Adrenal gland (tissue), 12 donors: ENCODE measurements around the gene KCNK17. TPM values are rescaled to one million over a fixed set of nuclear protein-coding genes. Genes with fewer than 3 reads are reported as not detected.
"Not testable (repeated sequence)": the region's sequence is repeated elsewhere in the genome, so short reads cannot be mapped to it uniquely, and the experiment has no call there.

ENCODE experiments used
- DNase-seq, 7 donors: peaks; one replicate each; pipeline ENCODE4 v3.0.0-alpha.2; 2019 to 2020
- H3K27ac ChIP-seq, 5 donors: fragments of 200-600 bp; sonication (generic) in 4 of 5; 1 replicate in 3 of 5; 2 replicates in 2 of 5; pipeline versions ENCODE4 v1.5.1 to v1.8.0; 2016 to 2020; ENCODE audit warnings: mild to moderate bottlenecking in 1 of 5
- H3K27me3 ChIP-seq: fragments of 200-600 bp; 2 replicates; pipeline ENCODE4 v1.8.0; 2021
- H3K36me3 ChIP-seq, 2 donors: fragments of 200-600 bp; replicated peaks in 1 of 2; 1 replicate in 1 of 2; 2 replicates in 1 of 2; pipeline versions ENCODE4 v1.5.1 to v1.8.0; 2018 to 2022
- H3K4me1 ChIP-seq, 2 donors: fragments of 200-600 bp; replicated peaks in 1 of 2; 1 replicate in 1 of 2; 2 replicates in 1 of 2; pipeline versions ENCODE4 v1.5.1 to v1.8.0; 2018 to 2021
- H3K4me3 ChIP-seq, 4 donors: fragments of 200-600 bp; sonication (generic) in 3 of 4; one replicate each; pipeline ENCODE4 v1.5.1; 2016 to 2018
- H3K9me3 ChIP-seq, 3 donors: fragments of 200-600 bp; sonication (generic) in 1 of 3; replicated peaks in 1 of 3; 1 replicate in 2 of 3; 2 replicates in 1 of 3; pipeline versions ENCODE4 v1.5.1 to v1.8.0; 2016 to 2021
- POLR2A ChIP-seq, 2 donors: fragments of 450-650 bp; IDR thresholded peaks; one replicate each; pipeline ENCODE4 v1.6.1; 2017; ENCODE audit warnings: antibody characterized with exemption in 2 of 2, mild to moderate bottlenecking in 2 of 2, moderate library complexity in 1 of 2
- WGBS, 4 donors: extraction: QIAGEN DNeasy Blood & Tissue Kit in 2 of 4; methylation state at CpG; one replicate each; pipeline versions ENCODE4 v1.1.5 to v1.1.7; 2013 to 2017; 5-methylcytosine and 5-hydroxymethylcytosine counted together
- intact Hi-C, 2 donors: fragments of 100-400 bp; cut with DNase I; formaldehyde crosslinking; loops; one replicate each; pipeline versions ENCODE4 v1.14.1 to v1.15.0; 2022 to 2023
- polyA plus RNA-seq, 3 donors: library from polyadenylated mRNA; stranded (reverse); fragments of 200-250 nt in 2 of 3; fragments of 350-450 nt in 1 of 3; fragmentation: Illumina TruSeq in 1 of 3; extraction: RNeasy Lipid Tissue Mini Kit (QIAGEN cat#74804) in 1 of 3; gene quantifications; one replicate each; pipeline ENCODE4 v1.2.3, GENCODE V29; 2013 to 2014
- total RNA-seq, 9 donors: library from RNA; depleted of rRNA in 4 of 9; stranded (reverse); fragments of >200 nt in 4 of 9; fragments of 120-200 nt in 1 of 9; fragmentation: NEBNext Ultra II Directional in 1 of 9; extraction: Animal tissue kit (Norgen Biotek cat#: 25700) in 1 of 9; gene quantifications; one replicate each; pipeline versions ENCODE4 v1.1.0 to v1.2.4, GENCODE V29; 2013 to 2023
- TF ChIP-seq, protein P1 (sequence below), 6 experiments: fragments of 450-650 bp in 4 of 6; fragments of 200-600 bp in 2 of 6; sonication (generic) in 1 of 6; IDR thresholded peaks; 1 replicate in 5 of 6; 2 replicates in 1 of 6; pipeline versions ENCODE4 v1.5.1 to v1.8.0; 2016 to 2021; ENCODE audit warnings: antibody characterized with exemption in 6 of 6, mild to moderate bottlenecking in 2 of 6, moderate library complexity in 1 of 6
- donor health status: healthy with polysubstance abuse.
- donor health status: Bipolar disorder and iron deficiency.
- donor health status: DM: yes; HTN: yes; CAD: no.
- donor health status: DM: no; HTN: no; CAD: no.
- donor health status: DM: no; HTN: no; CAD: no.
- donor health status: DM: yes; HTN: yes; CAD: no.

KCNK17 gene
- total and polyA plus RNA-seq, 12 donors = 0.10 to 0.36 (median 0.14) TPM; not detected in 8

DNA sequence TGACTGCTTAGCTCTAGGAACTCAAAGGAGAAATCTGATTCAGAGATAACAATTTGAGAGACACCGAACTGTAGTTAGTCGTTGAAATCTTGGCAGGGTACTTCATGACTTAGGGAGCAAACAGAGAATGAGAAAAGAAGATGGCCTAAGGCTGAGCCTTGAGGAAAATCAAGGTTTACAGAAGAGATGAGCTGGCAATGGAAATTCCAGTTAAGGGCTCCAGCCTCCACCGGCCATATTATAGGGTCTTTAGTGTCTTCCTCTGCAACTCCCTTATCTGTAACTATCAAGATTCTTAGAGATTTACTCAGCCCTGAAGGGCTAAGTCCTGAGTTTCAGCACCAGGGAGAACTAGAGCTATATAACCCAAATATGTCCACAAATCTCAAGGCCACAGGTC lies 26.6 kb downstream of the KCNK17 start:
- intact Hi-C loops = no loop called here
- Histone ChIP-seq H3K9me3 (no peaks in the 10 kb centered on the region), H3K36me3 (no peaks in the 10 kb centered on the region), H3K27me3 (no peaks in the 10 kb centered on the region), H3K27ac (no peak overlapping the region), H3K4me3 (no peak overlapping the region), H3K4me1 (no peaks in the 10 kb centered on the region)
- 85 to 94% (median 92%) methylated on average over 3 of the region's 3 CpGs for WGBS, 4 donors
- TF ChIP-seq, protein P1, sequence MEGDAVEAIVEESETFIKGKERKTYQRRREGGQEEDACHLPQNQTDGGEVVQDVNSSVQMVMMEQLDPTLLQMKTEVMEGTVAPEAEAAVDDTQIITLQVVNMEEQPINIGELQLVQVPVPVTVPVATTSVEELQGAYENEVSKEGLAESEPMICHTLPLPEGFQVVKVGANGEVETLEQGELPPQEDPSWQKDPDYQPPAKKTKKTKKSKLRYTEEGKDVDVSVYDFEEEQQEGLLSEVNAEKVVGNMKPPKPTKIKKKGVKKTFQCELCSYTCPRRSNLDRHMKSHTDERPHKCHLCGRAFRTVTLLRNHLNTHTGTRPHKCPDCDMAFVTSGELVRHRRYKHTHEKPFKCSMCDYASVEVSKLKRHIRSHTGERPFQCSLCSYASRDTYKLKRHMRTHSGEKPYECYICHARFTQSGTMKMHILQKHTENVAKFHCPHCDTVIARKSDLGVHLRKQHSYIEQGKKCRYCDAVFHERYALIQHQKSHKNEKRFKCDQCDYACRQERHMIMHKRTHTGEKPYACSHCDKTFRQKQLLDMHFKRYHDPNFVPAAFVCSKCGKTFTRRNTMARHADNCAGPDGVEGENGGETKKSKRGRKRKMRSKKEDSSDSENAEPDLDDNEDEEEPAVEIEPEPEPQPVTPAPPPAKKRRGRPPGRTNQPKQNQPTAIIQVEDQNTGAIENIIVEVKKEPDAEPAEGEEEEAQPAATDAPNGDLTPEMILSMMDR (IDR thresholded peaks at IDR 0.05) = no peak
- TF ChIP-seq POLR2A (IDR thresholded peaks at IDR 0.05) = no peak
- no peak for DNase-seq

DNA sequence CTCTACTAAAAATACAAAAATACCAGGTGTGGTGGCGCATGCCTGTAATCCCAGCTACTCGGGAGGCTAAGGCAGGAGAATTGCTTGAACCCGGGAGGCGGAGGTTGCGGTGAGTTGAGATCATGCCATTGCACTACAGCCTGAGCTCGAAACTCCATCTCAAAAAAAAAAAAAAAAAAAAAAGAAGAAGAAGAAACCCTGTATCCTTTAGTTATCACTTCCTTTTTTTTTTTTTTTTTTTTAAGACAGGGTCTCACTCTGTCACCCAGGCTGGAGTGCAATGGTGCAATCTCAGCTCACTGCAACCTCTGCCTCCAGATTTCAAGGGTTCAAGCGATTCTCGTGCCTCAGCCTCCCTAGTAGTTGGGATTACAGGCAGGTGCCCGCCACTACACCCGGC lies 27.6 kb downstream of the KCNK17 start:
- 56 to 90% (median 74%) methylated on average over 9 to 10 of the region's 10 CpGs for WGBS, 4 donors
- H3K4me3 ChIP-seq, H3K9me3 ChIP-seq, H3K27ac ChIP-seq, DNase-seq, intact Hi-C loops, H3K4me1 ChIP-seq, H3K27me3 ChIP-seq, H3K36me3 ChIP-seq: not testable (repeated sequence)

DNA sequence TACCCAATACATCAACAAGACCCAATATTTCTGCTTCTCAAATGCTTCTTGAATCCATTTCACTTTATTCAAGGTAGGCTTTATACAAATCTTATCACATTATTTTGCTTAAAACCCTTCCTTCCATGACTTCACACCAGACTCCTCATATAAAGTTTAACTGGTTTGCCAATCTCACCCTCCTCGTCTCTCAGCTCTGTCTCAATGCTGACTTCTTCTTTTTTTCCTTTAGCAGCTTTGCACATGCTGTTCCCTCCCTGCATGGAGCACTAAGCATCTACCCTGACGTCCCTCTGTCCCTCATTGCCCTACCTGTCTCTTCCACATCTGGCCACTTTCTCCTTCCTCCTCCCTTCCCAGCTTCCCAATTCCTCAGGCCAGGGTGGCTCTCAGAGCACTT lies 31.4 kb downstream of the KCNK17 start:
- TF ChIP-seq, protein P1 (IDR thresholded peaks at IDR 0.05) = no peak
- TF ChIP-seq POLR2A (IDR thresholded peaks at IDR 0.05) = no peak
- Histone ChIP-seq H3K9me3 (no peaks in the 10 kb centered on the region), H3K27me3 (no peaks in the 10 kb centered on the region), H3K27ac (no peak overlapping the region), H3K4me3 (no peak overlapping the region), H3K36me3 (no peaks in the 10 kb centered on the region), H3K4me1 (peaks cover 2 to 4% of the 10 kb centered on the region in 2 donors)
- no peak for DNase-seq
- intact Hi-C loops = no loop called here
- WGBS, 4 donors = 43 to 76% (median 57%) methylated on average over 2 of the region's 2 CpGs

DNA sequence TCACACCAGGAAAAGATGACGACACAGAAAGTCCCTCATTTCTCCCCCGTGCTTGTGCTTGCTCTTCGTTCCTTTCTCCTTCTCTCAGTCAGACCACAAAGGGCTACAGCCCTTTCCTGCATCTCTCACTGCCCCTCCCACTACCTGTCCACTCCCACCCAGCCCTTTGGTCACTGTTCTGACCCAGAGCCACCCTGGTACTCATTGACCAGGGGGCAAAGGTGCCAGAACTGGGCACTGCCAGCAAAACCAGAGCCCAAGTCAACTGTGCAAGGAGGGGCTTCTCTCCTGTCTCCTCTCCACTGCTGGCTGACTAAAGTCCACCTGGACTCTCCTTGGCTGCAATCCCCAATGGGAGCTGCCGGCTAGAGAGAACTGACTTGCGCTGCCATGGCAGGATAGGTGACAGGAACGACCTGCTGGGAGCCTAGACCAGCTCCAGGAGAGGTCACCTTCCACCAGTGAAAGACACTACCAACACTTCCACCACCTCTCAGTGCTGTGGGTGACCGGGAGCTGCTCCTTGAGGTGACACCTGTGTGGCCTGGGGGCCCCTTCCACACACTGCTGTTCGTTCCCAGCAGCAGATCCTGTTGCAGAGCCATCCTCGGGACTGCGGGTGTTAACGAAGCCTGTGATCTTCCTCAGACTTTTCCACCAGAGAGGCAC lies 32.8 kb downstream of the KCNK17 start:
- H3K9me3 ChIP-seq = no peaks in the 10 kb centered on the region
- no peak overlapping the region for H3K27ac ChIP-seq
- WGBS, 4 donors = 76 to 90% (median 85%) methylated on average over 8 to 11 of the region's 11 CpGs
- DNase-seq = no peak
- peaks cover 2 to 4% of the 10 kb centered on the region in 2 donors for H3K4me1 ChIP-seq
- TF ChIP-seq, protein P1 (IDR thresholded peaks at IDR 0.05) = no peak
- TF ChIP-seq POLR2A (IDR thresholded peaks at IDR 0.05) = no peak
- intact Hi-C loops = no loop called here
- no peaks in the 10 kb centered on the region for H3K36me3 ChIP-seq
- H3K4me3 ChIP-seq = no peak overlapping the region
- no peaks in the 10 kb centered on the region for H3K27me3 ChIP-seq

DNA sequence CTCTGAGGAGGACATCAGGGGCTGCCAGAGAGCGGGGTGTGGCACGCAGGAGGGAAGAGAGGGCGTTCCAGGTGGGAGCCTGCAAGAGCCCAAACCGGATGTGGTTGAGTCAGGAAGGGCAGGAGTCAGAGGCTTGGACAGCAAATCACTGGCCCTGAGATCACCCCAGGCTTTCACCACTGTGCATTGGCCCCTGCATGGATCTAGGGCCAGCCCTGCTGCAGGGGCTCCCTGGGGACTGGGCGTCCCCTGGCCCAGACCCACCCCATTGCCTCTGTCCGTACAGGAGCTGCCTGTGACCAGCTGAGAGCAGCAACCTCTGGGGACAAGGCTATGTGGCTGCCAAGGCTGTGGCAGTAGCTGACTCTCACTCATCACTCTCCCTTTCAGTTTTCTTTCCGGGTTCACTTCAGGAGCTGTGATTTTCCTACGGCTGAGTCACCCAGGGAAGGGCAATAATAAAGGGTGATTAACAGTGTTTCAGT lies 33.9 kb downstream of the KCNK17 start:
- no peaks in the 10 kb centered on the region for H3K9me3 ChIP-seq
- intact Hi-C loops = no loop called here
- H3K27me3 ChIP-seq = no peaks in the 10 kb centered on the region
- peaks cover 2 to 4% of the 10 kb centered on the region in 2 donors for H3K4me1 ChIP-seq
- 34 to 46% (median 41%) methylated on average over 7 to 8 of the region's 8 CpGs for WGBS, 4 donors
- no peaks in the 10 kb centered on the region for H3K36me3 ChIP-seq
- no peak overlapping the region for H3K4me3 ChIP-seq
- peak; percentile 46 to 83 (median 70) for DNase-seq
- TF ChIP-seq POLR2A (IDR thresholded peaks at IDR 0.05) = no peak
- TF ChIP-seq, protein P1 (IDR thresholded peaks at IDR 0.05) = no peak
- peak overlapping the region in 2 of 5 donors; percentile 54 to 84 for H3K27ac ChIP-seq
